Measurements from ENCODE around the gene ADAMTSL1.

Gene ADAMTSL1

DNA sequence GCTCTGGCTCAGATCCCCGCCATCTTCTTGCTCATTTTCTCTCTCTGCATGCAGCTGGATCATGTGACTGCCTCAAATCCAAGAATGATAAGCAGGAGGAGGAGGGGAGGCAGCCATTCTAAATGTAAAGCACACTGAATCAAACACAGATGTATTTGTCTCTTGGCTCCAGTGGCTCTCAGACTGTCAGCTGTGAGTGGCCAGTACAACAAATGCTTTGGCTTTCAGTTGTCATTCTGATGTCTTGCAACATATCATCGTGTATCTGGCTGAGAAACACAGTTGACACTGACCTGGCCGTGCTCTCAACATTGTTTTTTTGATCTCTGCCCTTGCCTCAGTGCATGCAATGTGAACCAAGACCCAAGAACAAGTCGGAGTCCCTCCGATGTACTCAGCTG is 233.1 kb downstream of the ADAMTSL1 start:
- no peak for DNase-seq

GRCh38 chr9:18707489-18708205 is 233.7 kb downstream of the ADAMTSL1 start:
- DNase-seq, result no peak

- no peak for DNase-seq
These were observed 234.5 kb downstream of the ADAMTSL1 start for GRCh38 chr9:18708429-18708828.

DNA sequence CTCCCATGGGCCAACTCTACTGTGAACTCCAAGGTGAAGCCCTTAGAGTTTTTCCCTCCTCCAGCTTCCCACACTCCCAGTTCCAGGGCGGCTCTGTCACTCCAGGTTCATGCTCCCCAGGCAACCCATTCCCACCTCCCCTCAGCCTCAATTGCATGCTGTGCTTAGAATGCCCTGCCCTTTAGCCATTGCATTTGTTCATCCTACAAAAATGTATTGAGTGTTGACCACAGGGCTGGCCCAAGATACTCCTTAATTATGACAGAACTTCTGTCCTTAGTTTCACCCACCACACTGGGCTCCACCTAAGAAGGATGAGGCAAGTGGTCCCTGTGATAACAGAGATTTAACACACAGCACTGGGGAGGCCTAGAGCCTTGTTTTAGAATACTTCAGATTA is 236.1 kb downstream of the ADAMTSL1 start:
- DNase-seq, result no peak

DNA sequence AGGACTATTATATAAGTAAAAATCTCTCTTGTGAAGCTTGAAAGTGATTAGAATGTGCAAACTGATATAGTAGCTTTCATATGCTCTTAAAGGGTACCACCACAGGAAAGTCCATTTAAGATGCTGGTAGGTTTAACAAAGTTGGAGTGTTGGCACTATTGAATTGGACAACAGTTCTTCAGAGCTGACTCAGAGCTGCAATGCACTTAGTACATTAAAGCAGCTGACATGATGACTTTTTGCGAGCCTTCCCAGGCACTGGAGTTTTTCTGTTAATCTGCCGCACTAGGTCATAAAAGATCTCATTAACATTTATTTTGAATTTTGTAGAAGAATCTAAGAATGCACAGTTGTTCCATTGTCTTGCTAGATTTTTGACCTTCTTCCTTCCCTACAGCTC is 243.8 kb downstream of the ADAMTSL1 start:
- no peak for DNase-seq

GRCh38 chr9:18718393-18718792 is 244.4 kb downstream of the ADAMTSL1 start:
- no peak for DNase-seq

DNA sequence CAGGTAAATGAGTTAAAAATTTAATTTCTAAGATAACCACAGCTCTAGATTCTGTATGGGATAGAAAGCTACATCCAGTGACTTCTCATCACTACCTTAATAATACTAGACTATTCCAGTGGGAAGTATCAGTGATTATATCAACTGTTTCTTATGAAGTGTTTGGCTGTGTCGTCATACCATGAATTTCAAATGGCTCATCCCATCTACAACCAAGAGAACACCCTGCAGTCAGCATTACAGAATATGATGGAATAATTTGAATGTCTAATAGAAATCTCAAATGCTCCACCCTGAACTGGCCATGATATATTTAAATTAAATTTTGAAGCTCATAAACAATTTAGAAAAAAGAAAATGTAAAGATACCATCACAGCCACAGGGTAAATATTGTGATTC is 245.0 kb downstream of the ADAMTSL1 start:
- no peak for DNase-seq

GRCh38 chr9:18720691-18721090 is 246.7 kb downstream of the ADAMTSL1 start:
- DNase-seq, result no peak

DNA sequence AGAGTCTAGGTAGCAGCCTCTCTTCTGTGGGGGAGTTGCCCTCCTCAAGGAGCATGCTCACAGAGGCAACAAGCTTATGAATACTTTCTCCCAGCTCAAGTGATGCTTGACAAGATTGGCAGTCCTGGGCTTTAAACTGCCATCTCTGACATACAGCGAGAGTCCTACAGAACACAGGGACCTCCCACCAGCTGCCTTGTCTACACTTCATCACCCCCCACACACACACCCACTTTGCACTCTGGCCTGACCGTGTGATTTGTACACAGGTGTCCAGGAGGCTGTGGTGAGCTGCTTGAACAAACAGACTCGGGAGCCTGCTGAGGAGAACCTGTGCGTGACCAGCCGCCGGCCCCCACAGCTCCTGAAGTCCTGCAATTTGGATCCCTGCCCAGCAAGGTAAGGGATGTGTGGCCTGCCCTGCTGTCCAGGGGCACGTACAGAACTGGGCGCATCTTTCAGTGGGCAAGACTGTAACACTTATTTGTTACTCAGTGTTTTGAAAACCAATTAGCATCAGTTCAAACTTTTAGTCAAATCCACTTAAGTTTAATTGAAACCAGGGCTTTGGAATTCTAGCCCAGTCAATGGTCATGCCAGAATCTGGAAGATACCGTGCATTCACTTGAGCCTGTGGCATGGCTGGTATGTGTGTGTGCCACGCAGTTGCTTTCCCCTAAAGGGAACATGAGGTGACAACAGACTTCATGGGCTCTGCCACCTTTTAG is 247.5 kb downstream of the ADAMTSL1 start:
- DNase-seq, result no peak

- DNase-seq, result no peak
These were observed 248.0 kb downstream of the ADAMTSL1 start for GRCh38 chr9:18721995-18722310.

DNA sequence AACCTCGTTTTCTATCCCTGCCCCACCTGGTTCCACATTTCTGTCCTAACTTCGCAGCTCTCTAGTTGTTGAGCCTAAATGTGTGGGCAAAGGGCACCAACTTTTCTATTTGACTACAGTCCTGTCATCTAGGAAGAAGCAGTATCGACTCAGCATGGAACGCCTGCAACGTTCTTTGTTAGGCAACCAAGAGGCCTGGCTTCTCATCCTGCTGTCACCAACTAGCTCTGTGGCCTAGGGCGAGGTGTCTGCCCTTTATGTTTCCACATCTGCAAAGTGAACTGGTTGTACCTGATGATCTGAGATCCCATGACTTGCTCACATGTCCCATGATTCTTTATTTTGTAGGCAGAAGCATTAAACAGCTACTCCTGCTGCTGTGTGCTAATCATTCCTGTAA is 248.9 kb downstream of the ADAMTSL1 start:
- DNase-seq, result no peak

GRCh38 chr9:18723366-18723765 is 249.4 kb downstream of the ADAMTSL1 start:
- no peak for DNase-seq

DNA sequence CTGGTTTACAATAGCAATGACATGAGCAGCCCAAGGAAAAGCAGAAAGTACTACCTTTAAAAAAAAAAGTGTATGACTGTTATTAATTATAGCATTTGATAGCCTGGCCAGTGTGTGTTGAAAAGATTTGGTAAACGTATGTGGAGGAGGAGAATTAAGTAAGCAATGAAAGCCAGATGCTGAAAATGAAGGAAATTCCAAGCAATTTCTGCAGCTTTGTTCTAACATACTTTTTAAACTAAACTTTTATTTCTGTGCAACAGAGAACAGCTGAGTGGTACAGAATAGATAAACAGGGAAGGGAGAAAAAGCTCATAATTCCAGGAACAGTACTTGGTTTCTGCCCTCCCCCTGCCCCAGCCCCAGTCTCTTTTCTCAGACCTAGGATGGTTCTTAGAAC is 252.6 kb downstream of the ADAMTSL1 start:
- DNase-seq, result no peak

DNA sequence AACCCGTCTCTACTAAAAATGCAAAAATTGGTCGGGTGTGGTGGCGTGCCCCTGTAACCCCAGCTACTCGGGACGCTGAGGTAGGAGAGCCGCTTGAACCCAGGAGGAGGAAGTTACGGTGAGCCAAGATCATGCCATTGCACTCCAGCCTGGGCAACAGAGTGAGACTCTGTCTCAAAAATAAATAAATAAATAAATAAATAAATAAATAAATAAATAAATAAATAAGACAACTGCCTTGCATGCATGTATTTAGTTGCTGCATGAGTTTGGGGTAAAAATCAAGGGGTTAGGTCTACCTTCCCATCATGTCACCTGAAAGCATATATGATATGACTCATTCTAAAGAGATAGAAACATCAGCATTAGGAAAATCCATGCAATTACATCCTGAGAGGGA is 254.0 kb downstream of the ADAMTSL1 start:
- no peak for DNase-seq

GRCh38 chr9:18728642-18729041 is 254.7 kb downstream of the ADAMTSL1 start:
- no peak for DNase-seq

- DNase-seq, result no peak
These were observed 256.3 kb downstream of the ADAMTSL1 start for GRCh38 chr9:18730241-18730640.

GRCh38 chr9:18739127-18739526 is 265.2 kb downstream of the ADAMTSL1 start:
- no peak for DNase-seq

GRCh38 chr9:18739641-18740318 is 265.8 kb downstream of the ADAMTSL1 start:
- no peak for DNase-seq

DNA sequence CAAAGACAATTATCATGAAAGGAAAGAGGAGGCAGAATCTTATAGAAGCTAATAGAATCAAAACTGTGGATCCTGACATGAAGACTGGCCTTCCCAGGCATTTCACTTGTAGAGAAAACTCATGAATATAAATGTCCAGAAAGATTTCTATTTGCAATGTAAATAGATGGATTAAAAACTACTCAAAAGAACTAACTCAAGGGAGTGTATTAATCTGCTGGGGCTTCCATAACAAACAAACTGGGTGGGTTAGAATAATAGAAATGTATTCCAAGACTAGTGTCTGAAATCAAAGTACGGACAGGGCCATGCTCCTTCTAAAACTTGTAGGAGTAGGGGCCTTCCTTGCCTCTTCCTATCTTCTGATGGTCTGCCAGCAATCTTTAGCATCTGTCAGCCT is 267.4 kb downstream of the ADAMTSL1 start:
- no peak for DNase-seq

GRCh38 chr9:18741945-18742344 is 268.0 kb downstream of the ADAMTSL1 start:
- DNase-seq, result no peak

- DNase-seq, result no peak
These were observed 269.5 kb downstream of the ADAMTSL1 start for GRCh38 chr9:18743421-18743820.

DNA sequence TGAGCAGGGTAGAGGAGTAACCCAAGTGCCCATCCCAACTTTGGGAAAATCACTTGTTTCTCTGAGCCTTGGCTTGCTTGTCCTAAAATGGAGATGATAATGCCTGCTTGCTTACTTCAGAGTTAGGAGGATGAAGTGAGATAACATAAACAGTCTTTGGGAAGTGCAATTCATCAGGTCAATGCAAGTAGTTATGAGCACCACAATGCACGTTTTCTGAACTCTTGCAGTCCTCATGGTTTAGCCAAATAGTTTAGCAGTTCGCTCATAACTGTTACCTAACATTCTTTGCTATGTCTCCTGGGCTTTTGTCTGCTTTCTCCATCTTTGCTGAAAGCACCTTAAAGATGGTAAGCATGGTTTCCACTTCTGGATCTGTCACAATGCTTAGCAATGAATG is 270.0 kb downstream of the ADAMTSL1 start:
- DNase-seq, result no peak

DNA sequence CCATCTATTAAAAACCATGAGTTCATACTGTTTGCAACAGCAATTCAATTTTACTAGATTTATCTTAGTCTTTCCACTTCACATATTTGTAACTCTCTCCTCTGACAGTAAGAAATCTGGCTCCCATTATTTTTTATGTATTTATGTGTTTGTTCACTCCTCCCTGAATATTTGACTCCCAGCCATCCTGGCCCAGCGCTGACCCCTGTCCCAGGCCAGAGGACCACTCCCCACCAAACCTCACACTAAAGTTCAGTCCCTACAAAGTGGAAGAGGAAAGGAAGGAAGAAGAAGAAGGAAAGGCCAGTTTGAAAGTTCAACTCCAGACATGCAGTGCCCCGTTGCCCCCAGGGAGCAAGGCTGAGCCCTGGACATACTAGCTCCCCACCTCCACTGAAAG is 271.8 kb downstream of the ADAMTSL1 start:
- DNase-seq, result no peak

DNA sequence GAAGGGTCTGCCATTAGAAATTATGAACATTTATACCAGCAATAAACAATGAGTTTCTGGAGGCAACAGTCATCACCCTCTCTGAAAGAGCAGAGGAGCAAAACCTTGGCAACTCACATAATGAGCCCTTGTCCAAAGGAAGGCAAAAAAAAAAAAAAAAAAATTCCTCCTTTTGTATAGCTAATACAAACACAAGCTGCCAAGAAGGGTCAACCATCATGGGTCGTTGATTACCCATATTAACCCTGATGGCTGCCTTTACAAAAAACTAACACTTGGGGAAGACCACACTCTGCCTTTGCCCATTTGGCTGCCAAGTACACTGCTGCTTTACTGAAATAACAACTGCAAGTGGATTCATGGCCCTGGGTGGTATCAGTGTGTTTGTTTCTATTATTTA is 272.7 kb downstream of the ADAMTSL1 start:
- DNase-seq, result no peak
